ENCODE measurements around the gene CD46.

Gene CD46

GRCh38 chr1:207789792-207790787 lies 38.2 kb downstream of the CD46 start:
- TF ChIP-seq SPI1 (IDR thresholded peaks at IDR 0.05; ENCODE audit: borderline replicate concordance, low read depth), result no peak
- TF ChIP-seq, protein P1, sequence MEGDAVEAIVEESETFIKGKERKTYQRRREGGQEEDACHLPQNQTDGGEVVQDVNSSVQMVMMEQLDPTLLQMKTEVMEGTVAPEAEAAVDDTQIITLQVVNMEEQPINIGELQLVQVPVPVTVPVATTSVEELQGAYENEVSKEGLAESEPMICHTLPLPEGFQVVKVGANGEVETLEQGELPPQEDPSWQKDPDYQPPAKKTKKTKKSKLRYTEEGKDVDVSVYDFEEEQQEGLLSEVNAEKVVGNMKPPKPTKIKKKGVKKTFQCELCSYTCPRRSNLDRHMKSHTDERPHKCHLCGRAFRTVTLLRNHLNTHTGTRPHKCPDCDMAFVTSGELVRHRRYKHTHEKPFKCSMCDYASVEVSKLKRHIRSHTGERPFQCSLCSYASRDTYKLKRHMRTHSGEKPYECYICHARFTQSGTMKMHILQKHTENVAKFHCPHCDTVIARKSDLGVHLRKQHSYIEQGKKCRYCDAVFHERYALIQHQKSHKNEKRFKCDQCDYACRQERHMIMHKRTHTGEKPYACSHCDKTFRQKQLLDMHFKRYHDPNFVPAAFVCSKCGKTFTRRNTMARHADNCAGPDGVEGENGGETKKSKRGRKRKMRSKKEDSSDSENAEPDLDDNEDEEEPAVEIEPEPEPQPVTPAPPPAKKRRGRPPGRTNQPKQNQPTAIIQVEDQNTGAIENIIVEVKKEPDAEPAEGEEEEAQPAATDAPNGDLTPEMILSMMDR (IDR thresholded peaks at IDR 0.05; ENCODE audit: insufficient read depth, low read length), result no peak
- TF ChIP-seq, protein P2, sequence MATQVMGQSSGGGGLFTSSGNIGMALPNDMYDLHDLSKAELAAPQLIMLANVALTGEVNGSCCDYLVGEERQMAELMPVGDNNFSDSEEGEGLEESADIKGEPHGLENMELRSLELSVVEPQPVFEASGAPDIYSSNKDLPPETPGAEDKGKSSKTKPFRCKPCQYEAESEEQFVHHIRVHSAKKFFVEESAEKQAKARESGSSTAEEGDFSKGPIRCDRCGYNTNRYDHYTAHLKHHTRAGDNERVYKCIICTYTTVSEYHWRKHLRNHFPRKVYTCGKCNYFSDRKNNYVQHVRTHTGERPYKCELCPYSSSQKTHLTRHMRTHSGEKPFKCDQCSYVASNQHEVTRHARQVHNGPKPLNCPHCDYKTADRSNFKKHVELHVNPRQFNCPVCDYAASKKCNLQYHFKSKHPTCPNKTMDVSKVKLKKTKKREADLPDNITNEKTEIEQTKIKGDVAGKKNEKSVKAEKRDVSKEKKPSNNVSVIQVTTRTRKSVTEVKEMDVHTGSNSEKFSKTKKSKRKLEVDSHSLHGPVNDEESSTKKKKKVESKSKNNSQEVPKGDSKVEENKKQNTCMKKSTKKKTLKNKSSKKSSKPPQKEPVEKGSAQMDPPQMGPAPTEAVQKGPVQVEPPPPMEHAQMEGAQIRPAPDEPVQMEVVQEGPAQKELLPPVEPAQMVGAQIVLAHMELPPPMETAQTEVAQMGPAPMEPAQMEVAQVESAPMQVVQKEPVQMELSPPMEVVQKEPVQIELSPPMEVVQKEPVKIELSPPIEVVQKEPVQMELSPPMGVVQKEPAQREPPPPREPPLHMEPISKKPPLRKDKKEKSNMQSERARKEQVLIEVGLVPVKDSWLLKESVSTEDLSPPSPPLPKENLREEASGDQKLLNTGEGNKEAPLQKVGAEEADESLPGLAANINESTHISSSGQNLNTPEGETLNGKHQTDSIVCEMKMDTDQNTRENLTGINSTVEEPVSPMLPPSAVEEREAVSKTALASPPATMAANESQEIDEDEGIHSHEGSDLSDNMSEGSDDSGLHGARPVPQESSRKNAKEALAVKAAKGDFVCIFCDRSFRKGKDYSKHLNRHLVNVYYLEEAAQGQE (IDR thresholded peaks at IDR 0.05; ENCODE audit: insufficient replicate concordance, low read depth), result no peak
- no peak for TF ChIP-seq POLR2AphosphoS5 (IDR thresholded peaks at IDR 0.05; ENCODE audit: low read depth)
- no peak for TF ChIP-seq GABPA (IDR thresholded peaks at IDR 0.05; ENCODE audit: low read depth)
- no peak overlapping the region for H3K4me3 ChIP-seq (replicated peaks; ENCODE audit: insufficient read depth, low read length)
- H3K27ac ChIP-seq (replicated peaks), result no peak overlapping the region
- DNase-seq (ENCODE audit: low read depth in 1 of 2, low spot score in 1 of 2), result no peak
- H3K27me3 ChIP-seq (ENCODE audit: insufficient read depth, poor library complexity, severe bottlenecking), result no peaks in the 10 kb centered on the region

GRCh38 chr1:207791290-207791689 lies 39.4 kb downstream of the CD46 start:
- no peak overlapping the region for H3K27ac ChIP-seq (replicated peaks)
- TF ChIP-seq, protein P2 (IDR thresholded peaks at IDR 0.05; ENCODE audit: insufficient replicate concordance, low read depth), result no peak
- TF ChIP-seq GABPA (IDR thresholded peaks at IDR 0.05; ENCODE audit: low read depth), result no peak
- TF ChIP-seq POLR2AphosphoS5 (IDR thresholded peaks at IDR 0.05; ENCODE audit: low read depth), result no peak
- no peak for TF ChIP-seq SPI1 (IDR thresholded peaks at IDR 0.05; ENCODE audit: borderline replicate concordance, low read depth)
- no peaks in the 10 kb centered on the region for H3K27me3 ChIP-seq (ENCODE audit: insufficient read depth, poor library complexity, severe bottlenecking)
- no peak overlapping the region for H3K4me3 ChIP-seq (replicated peaks; ENCODE audit: insufficient read depth, low read length)
- DNase-seq (ENCODE audit: low read depth in 1 of 2, low spot score in 1 of 2), result no peak

DNA sequence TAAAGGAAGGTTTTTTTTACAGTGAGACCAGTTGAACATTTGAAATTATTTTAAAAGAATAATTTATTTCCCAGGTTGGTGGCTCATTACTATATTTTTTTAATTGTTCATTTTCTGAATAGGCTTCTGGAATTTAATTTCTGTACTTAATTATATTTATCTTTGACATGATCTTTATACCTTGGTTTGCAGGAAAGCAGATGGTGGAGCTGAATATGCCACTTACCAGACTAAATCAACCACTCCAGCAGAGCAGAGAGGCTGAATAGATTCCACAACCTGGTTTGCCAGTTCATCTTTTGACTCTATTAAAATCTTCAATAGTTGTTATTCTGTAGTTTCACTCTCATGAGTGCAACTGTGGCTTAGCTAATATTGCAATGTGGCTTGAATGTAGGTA lies 41.5 kb downstream of the CD46 start:
- H3K27ac ChIP-seq (replicated peaks), result no peak overlapping the region
- DNase-seq (ENCODE audit: low read depth in 1 of 2, low spot score in 1 of 2), result no peak
- TF ChIP-seq POLR2AphosphoS5 (IDR thresholded peaks at IDR 0.05; ENCODE audit: low read depth) (no peak), GABPA (IDR thresholded peaks at IDR 0.05; ENCODE audit: low read depth) (no peak), SPI1 (IDR thresholded peaks at IDR 0.05; ENCODE audit: borderline replicate concordance, low read depth) (no peak)
- TF ChIP-seq, protein P1 (IDR thresholded peaks at IDR 0.05; ENCODE audit: insufficient read depth, low read length), result no peak
- TF ChIP-seq, protein P2 (IDR thresholded peaks at IDR 0.05; ENCODE audit: insufficient replicate concordance, low read depth), result no peak

More for the DNA sequence above, 41.5 kb downstream of the CD46 start:
- no peaks in the 10 kb centered on the region for H3K27me3 ChIP-seq (ENCODE audit: insufficient read depth, poor library complexity, severe bottlenecking)
- H3K4me3 ChIP-seq (replicated peaks; ENCODE audit: insufficient read depth, low read length), result no peak overlapping the region

Data from HL-60 (cell line).